Activated T-cell treated with anti-CD3 and anti-CD28 coated beads, Interleukin-2, amount 50 U/mL, for 72 hours (primary cell): ENCODE results near the gene ACAD9. TPM values are rescaled to one million over a fixed set of nuclear protein-coding genes. Genes with fewer than 3 reads are reported as not detected.
A peak's percentile ranks its signal among the peaks of the same experiment; 100 is the strongest.
"Not testable (repeated sequence)": the region's sequence is repeated elsewhere in the genome, so short reads cannot be mapped to it uniquely, and the experiment has no call there.

Experiments
- ATAC-seq, 2 donors: fragments of 150-1000 bp; cut with Tn5 transposase; replicated peaks in 1 of 2; 2 replicates each; pipeline ENCODE4 v1.10.0; 2021; ENCODE audit warnings: moderate library complexity in 2 of 2, mild to moderate bottlenecking in 1 of 2
- DNase-seq, 2 donors: peaks; one replicate each; pipeline ENCODE4 v3.0.0; 2021 to 2022; ENCODE audit warnings: mixed read lengths in 1 of 2
- H3K27ac Mint-ChIP-seq: one replicate; pipeline ENCODE4 v1.8.0; 2022; ENCODE audit warnings: mild to moderate bottlenecking, moderate library complexity, mixed read lengths
- H3K27me3 Mint-ChIP-seq: one replicate; pipeline ENCODE4 v1.8.0; 2022; ENCODE audit warnings: low read depth, mixed read lengths
- H3K36me3 Mint-ChIP-seq, 2 donors: one replicate each; pipeline ENCODE4 v1.8.0; 2022; ENCODE audit warnings: mixed read lengths in 2 of 2, mild to moderate bottlenecking in 1 of 2; ENCODE audit not compliant: insufficient read depth in 2 of 2
- H3K4me1 Mint-ChIP-seq: one replicate; pipeline ENCODE4 v1.8.0; 2022; ENCODE audit warnings: low read depth, mixed read lengths
- H3K4me3 Mint-ChIP-seq, 2 donors: one replicate each; pipeline ENCODE4 v1.8.0; 2022; ENCODE audit warnings: mild to moderate bottlenecking in 2 of 2, mixed read lengths in 2 of 2, moderate library complexity in 2 of 2
- H3K9me3 Mint-ChIP-seq, 2 donors: one replicate each; pipeline ENCODE4 v1.8.0; 2022; ENCODE audit warnings: mixed read lengths in 2 of 2
- total RNA-seq, 2 donors: library from RNA; stranded (reverse); gene quantifications; one replicate each; pipeline ENCODE4 v1.2.3, GENCODE V29; 2022

Gene ACAD9
- total RNA-seq, 2 donors from 2014 or later: 21.9 to 30.0 TPM

DNA sequence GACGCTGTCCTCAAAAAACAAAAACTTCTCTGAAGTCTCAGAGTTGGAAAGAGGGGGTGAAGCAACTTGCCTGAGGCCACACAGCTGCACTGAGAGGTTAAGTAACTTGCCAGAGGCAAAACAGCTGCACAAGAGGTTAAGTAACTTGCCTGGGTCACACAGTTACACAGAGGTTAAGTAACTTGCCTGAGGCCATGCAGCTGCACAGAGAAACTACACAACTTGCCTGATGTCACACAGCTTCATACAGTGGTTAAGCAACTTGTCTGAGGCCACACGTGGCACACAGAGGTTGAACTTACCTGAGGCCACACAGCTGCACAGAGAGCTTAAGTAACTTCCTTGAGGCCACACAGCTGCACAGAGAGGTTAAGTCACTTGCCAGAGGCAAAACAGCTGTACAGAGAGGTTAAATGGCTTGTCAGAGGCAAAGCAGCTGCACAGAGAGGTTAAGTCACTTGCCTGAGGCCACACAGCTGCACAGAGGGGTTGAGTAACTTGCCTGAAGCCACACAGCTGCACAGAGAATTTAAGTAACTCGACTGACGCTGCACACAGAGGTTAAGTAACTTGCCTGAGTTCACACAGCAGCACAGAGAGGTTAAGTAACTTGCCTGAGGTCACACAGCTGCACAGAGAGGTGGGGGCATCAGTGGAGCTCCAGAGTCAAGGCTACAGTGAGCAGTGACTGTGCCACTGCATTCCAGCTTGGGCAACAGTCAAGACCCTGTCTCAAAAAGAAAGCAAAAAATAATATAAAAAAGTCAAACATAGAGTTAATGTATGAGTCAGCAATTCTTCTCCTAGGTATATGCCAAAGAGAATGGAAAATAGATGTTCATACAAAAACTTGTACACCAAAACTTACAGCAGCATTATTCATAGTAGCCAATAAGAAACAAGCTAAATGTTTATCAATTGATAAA lies 12.0 kb upstream of the ACAD9 start:
- peaks cover 5% of the 10 kb centered on the region for H3K4me1 Mint-ChIP-seq
- peak; percentile 27 to 48 for ATAC-seq
- no peak for DNase-seq
- H3K36me3 Mint-ChIP-seq: no peaks in the 10 kb centered on the region
- no peak overlapping the region for H3K4me3 Mint-ChIP-seq
- no peak overlapping the region for H3K27ac Mint-ChIP-seq
- no peaks in the 10 kb centered on the region for H3K9me3 Mint-ChIP-seq
- no peaks in the 10 kb centered on the region for H3K27me3 Mint-ChIP-seq

DNA sequence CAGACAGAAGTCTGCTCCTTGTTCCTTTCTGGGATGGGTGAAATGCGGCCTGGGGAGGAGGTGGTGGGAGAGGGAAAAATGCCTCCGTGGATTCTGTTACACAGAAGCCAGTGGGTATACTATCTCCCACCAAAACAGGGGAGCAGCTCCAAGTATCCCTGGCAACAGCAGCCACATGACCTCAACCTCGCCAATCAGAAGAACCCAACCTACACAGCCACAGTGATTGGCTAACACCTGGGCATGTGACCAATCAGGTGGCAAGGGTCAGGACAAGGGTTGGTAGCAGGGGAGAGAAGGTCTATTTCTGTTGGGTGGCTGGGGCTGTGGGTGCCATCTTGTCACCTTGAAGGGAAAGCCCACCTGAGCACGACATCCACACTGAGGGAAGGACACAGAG lies 9.1 kb upstream of the ACAD9 start:
- DNase-seq (no peak), ATAC-seq (no peak)
- H3K27me3 Mint-ChIP-seq: peaks cover 7% of the 10 kb centered on the region
- H3K27ac Mint-ChIP-seq: no peak overlapping the region
- no peaks in the 10 kb centered on the region for H3K36me3 Mint-ChIP-seq
- H3K9me3 Mint-ChIP-seq: no peaks in the 10 kb centered on the region
- peaks cover 12% of the 10 kb centered on the region for H3K4me1 Mint-ChIP-seq
- H3K4me3 Mint-ChIP-seq: no peak overlapping the region

DNA sequence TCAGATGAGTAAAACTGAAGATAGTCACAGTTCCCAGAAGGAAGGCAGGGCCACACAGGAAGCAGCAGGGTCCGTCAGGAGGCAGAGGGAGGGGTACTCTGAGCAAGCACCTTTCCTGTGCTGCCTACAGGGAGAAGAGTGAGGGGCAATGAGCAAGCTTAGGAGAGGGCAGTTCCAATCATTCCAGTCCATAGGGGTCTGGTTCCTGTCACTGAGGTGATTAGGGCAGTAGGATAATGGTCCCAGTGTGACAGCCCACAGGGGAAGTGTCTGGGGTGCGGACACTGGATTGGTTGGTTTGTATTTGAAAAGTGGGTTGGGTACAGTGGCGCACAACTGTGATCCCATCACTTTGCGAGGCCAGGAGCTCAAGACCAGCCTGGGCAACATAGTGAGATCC lies 7.1 kb upstream of the ACAD9 start:
- ATAC-seq (no peak), DNase-seq (no peak)
- H3K27ac Mint-ChIP-seq: no peak overlapping the region
- peaks cover 7% of the 10 kb centered on the region for H3K27me3 Mint-ChIP-seq
- H3K36me3 Mint-ChIP-seq: no peaks in the 10 kb centered on the region
- no peaks in the 10 kb centered on the region for H3K9me3 Mint-ChIP-seq
- peaks cover 24% of the 10 kb centered on the region for H3K4me1 Mint-ChIP-seq
- no peak overlapping the region for H3K4me3 Mint-ChIP-seq

DNA sequence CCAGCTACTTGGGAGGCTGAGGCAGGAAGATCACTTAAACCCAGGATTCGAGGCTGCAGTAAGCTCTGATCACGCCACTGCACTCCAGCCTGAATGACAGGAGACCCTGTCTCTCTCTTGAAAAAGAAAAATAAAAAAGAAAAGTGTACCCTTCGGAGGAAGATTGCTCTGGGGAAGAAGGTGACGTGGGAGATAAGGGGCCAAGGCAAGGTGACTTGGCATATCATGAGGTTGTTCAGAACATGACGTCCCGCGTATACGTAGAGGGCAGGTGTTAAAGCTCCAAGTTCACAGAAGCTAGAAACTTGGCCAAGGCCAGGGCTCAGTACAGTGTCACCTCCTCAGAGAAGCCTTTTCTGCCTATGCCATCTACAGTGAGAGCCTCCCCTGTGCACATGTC lies 6.7 kb upstream of the ACAD9 start:
- DNase-seq: no peak
- peaks cover 0 to 2% of the 10 kb centered on the region in 2 donors for H3K36me3 Mint-ChIP-seq
- no peak for ATAC-seq
- peaks cover 24% of the 10 kb centered on the region for H3K4me1 Mint-ChIP-seq
- no peak overlapping the region for H3K4me3 Mint-ChIP-seq
- no peak overlapping the region for H3K27ac Mint-ChIP-seq
- peaks cover 7% of the 10 kb centered on the region for H3K27me3 Mint-ChIP-seq
- H3K9me3 Mint-ChIP-seq: no peaks in the 10 kb centered on the region

DNA sequence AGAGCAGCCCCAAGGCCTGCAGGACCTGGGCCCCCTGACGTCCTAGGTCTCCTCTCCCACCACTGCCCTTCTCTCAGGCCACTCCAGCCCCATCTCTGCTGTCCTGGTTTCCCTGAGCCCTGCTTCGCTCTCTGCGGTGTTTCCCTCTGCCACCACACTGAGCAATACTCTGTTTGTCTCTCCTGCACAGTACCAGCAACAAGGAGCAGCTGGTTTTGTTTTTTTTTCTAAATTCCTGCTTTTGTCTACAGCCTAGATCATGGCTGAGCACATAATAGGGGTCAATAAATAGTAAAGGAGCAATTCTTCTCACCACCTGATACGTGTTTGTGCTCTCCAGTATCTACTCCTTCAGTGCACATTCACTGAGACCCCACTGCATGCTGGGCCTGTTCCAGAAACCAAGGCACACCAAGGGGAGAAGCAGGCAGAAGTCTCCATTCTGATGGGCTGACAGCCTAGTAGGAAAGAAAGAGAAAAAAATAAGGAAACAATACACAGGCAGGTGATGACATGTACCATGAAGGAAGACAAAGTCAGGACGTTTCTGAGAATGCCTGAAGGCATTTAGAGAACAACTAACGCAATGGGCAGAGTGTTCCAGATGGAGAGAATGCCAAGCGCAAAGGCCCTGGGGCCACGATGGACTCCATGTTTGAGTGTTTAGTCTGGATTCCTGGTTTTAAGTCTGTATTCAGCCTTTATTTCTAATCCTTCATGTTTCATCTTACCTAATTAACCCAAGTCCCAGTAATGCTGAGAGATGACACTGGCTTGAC lies 6.0 kb upstream of the ACAD9 start:
- no peak overlapping the region for H3K27ac Mint-ChIP-seq
- H3K36me3 Mint-ChIP-seq: peaks cover 0 to 2% of the 10 kb centered on the region in 2 donors
- H3K9me3 Mint-ChIP-seq: no peaks in the 10 kb centered on the region
- peaks cover 30% of the 10 kb centered on the region for H3K4me1 Mint-ChIP-seq
- H3K4me3 Mint-ChIP-seq: no peak overlapping the region
- DNase-seq (no peak), ATAC-seq (no peak)
- peaks cover 7% of the 10 kb centered on the region for H3K27me3 Mint-ChIP-seq

DNA sequence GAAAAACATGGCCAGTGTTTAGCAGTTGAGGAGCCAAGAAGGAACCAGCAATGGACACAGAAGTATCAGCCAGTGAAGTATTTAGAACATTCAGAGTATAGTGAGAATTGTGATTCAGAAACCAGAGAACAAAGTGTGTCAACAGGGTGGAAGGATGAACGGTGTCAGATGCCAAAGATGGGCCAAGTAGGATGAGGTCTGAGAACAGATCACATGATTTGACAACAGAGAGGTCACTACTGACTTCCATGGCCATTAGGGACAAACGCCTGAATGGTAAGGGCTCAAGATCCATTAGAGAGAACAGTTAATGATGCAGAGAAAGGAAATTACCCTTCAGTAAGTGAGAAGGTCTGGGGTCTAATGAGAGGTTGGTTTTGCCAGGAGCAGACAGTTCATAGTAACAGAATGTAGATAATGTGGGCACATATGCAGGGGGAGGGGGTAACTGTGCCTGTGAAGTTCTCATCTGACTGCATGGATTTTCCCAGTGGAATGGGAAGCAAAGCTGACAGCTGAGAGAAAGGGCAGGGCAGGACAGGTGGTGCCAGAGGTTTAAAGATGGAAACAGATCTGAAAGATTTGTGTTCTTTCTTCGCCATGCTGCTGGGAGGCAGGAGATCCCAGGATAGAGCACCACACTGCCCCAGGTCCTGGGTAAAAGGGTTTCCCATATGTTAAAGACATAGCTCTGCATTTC lies 4.8 kb upstream of the ACAD9 start:
- Mint-ChIP-seq H3K9me3 (no peaks in the 10 kb centered on the region), H3K27me3 (peaks cover 7% of the 10 kb centered on the region), H3K36me3 (peaks cover 2 to 3% of the 10 kb centered on the region in 2 donors), H3K4me1 (peaks cover 35% of the 10 kb centered on the region), H3K4me3 (no peak overlapping the region), H3K27ac (no peak overlapping the region)
- no peak for ATAC-seq
- DNase-seq: no peak

DNA sequence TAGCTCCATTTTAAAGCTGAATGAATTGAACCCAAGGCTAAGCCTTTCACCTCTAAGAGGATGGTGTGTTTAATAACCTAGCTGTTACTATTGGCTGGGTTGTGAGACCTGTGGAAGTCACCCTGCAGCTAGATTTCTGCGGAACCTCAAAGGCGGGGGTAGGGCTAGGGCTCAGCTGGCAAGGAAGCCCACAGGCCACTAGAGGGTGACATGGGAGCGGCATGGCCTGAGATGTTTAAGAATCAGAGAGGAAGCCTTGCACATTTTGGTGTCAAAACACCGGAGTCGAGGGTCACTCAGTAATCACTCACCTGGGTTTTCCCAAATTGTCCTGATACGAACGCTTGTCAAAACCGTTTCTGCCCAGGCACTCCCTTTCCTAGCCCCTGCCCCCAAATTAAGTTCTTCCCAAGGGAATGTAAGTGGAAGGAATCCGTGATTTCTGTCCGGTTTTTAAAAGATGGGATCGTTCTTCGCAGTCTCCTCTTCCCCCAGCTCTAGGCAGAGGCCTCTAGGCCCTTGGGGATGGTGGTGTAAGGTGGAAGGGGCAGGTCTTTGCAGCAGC lies 3.8 kb upstream of the ACAD9 start:
- Mint-ChIP-seq H3K9me3 (no peaks in the 10 kb centered on the region), H3K4me1 (peaks cover 43% of the 10 kb centered on the region), H3K27me3 (peaks cover 7% of the 10 kb centered on the region), H3K4me3 (peak overlapping the region in 1 of 2 donors; percentile 36), H3K36me3 (peaks cover 2 to 3% of the 10 kb centered on the region in 2 donors), H3K27ac (no peak overlapping the region)
- ATAC-seq (peak; percentile 54 to 59), DNase-seq (peak; percentile 73 to 78)

DNA sequence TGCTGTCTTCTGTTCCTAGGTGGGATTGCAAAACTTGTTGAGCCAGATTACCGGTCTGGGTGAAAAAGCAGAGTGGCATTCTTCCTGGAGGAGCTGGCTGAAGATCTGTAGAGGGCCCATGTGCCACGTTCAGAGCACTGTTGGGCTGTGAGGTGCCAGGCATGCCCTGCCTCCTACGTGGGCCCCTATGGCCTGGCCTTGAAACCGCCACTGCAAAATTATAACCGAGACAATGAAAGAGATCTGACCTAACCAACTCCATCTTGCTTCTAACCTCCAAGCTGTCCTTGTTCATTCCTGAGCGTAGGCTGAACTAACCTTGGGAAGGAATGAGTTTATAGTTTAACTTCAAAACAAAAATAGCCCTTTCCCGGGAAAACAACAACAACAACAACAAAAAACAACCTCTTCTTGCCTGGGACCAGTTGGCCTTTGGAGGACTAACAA lies 1.4 kb upstream of the ACAD9 start:
- Mint-ChIP-seq H3K27me3 (peaks cover 7% of the 10 kb centered on the region), H3K4me1 (peaks cover 66% of the 10 kb centered on the region), H3K9me3 (no peaks in the 10 kb centered on the region), H3K36me3 (peaks cover 2 to 6% of the 10 kb centered on the region in 2 donors), H3K27ac (peak overlapping the region; percentile 99), H3K4me3 (peak overlapping the region; percentile 87 to 98)
- no peak for ATAC-seq
- no peak for DNase-seq

DNA sequence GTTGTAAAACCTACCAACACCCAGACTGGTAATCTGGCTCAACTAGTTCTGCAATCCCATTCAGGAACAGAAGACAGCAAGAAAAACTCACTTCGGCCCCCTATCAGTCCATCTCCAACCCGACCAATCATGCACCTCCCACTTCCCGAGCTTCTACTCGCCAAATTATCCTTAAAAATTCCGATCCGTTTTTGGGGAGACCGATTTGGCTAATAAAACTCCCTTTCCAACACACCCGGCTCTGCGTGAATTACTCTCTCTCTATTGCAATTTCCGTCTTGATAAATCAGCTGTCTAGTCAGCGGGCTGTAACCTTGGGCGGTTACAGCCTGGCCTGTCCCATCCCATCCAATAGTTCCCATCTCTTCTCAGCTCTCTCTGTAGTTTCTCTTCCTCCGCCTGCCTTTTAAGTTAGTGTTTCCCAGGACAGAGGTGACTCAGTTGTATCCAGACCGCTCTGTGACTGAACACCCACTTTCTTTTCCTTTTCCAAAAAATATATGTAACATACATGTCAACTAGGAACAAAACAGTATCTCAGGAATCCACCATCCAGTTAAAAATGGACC lies 780 bp upstream of the ACAD9 start:
- Mint-ChIP-seq H3K4me1 (peaks cover 67% of the 10 kb centered on the region), H3K4me3 (peak overlapping the region; percentile 87 to 98), H3K27ac (peak overlapping the region; percentile 99), H3K27me3 (peaks cover 7% of the 10 kb centered on the region), H3K9me3 (no peaks in the 10 kb centered on the region), H3K36me3 (peaks cover 2 to 6% of the 10 kb centered on the region in 2 donors)
- ATAC-seq (peak; percentile 35 to 42), DNase-seq (peak; percentile 15 to 16)

DNA sequence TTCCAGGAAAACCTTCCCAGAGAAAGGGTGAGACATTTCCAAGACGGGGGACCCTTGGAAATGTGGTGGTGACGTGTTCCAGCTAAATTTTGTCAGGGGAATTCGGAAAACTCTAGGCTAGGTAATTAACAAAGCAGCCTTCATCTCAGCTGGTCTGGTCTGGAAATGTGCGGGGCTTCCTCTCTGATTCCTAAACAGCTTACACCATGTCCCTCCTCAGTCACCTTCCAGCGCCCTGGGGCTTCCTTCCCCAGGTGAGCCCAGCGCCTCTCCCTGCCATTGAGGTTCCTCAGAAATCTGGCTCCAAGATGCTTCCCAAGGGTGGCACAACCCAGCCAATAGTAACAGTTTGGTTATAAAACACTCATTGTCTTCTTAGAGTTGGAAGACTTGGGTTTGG lies 571 bp downstream of the ACAD9 start:
- Mint-ChIP-seq H3K4me3 (peak overlapping the region; percentile 87 to 98), H3K27ac (peak overlapping the region; percentile 99), H3K9me3 (no peaks in the 10 kb centered on the region), H3K36me3 (peaks cover 6 to 8% of the 10 kb centered on the region in 2 donors), H3K27me3 (no peaks in the 10 kb centered on the region), H3K4me1 (peaks cover 68% of the 10 kb centered on the region)
- ATAC-seq (no peak), DNase-seq (peak in 1 of 2 donors; percentile 6)

DNA sequence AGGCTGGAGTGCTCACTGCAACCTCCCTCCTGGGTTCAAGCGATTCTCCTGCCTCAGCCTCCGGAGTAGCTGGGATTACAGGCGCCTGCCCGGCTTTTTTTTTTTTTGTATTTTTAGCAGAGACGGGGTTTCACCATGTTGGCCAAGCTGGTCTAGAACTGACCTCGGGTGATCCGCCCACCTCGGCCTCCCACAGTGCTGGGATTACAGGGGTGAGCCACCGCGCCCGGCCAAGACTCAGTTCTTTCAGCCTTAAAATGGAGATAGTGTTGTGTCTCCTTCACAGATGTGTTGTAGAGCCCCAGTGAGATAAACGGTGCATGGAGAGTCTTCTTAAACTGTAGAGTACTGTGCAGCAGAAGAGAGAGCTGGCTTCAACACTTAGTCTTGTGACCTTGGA lies 1.0 kb downstream of the ACAD9 start:
- H3K9me3 Mint-ChIP-seq, H3K36me3 Mint-ChIP-seq, H3K27me3 Mint-ChIP-seq, ATAC-seq, DNase-seq: not testable (repeated sequence)
- Mint-ChIP-seq H3K4me3 (peak overlapping the region; percentile 87 to 98), H3K4me1 (peaks cover 70% of the 10 kb centered on the region), H3K27ac (peak overlapping the region; percentile 99)

DNA sequence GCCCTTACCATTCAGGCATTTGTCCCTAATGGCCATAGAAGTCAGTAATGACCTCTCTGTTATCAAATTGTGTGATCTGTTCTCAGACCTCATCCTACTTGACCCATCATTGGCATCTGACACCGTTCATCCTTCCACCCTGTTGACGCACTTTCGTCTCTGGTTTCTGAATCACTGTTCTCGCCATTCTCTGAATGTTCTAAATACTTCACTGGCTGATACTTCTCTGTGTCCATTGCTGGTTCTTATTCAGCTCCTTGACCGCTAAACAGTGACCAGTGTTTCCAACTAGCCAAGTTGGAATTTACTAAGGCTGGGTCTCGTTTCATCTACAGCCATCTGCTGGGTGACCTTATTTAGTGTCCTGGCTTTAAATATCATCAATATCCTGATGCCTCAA lies 2.2 kb downstream of the ACAD9 start:
- Mint-ChIP-seq H3K36me3 (peaks cover 6 to 9% of the 10 kb centered on the region in 2 donors), H3K27me3 (no peaks in the 10 kb centered on the region), H3K27ac (peak overlapping the region; percentile 48), H3K9me3 (no peaks in the 10 kb centered on the region), H3K4me1 (peaks cover 62% of the 10 kb centered on the region), H3K4me3 (peak overlapping the region; percentile 28 to 87)
- ATAC-seq (no peak), DNase-seq (no peak)
